DLD1 (cell line): Measurements from ENCODE around the gene ASZ1.

Experiments used
- in situ Hi-C: cut with HindIII; loops from 2 replicates; pipeline ENCODE4 v1.10.0; 2017; ENCODE audit warnings: low sequenced_read_pairs

ASZ1 gene

DNA sequence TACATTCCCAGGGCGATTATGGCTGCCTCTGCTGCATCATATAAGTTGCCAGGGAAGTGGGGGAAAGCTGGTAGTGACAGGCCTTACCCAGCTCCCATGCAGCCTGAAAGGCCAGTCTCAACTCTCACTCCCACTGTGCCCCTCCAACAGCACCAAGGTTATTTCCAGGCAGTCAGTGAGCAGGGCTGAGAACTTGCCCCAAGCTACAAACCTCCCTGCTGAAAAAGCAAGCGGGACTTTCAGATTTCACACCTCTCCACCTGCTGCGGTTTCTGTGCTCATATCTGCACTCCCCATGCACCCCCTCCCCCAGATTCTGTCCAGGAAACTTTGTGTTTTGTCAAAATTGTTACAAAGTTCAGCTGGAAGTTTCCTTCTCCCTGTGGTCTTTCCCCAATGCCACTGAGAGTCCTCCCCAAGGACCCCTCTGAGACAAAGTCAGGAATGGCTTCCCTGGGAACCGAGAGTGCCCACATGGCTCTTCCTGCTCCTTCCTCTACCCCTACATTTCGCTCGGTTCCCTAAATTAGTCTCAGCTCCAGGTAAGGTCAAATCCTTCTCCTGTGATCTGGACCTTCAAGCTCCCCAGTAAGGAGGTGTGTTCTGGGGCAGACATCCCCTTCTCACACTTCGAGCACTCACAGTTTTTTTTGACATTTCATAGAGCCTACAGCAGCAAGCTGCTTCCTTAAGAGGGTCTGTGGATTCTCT lies 79.2 kb downstream of the ASZ1 start:
- in situ Hi-C loops: no loop called here

- in situ Hi-C loops: no loop called here
Measured at GRCh38 chr7:117347480-117347879, 79.8 kb downstream of the ASZ1 start.

GRCh38 chr7:117346161-117346560 lies 81.1 kb downstream of the ASZ1 start:
- in situ Hi-C loops: no loop called here

GRCh38 chr7:117338020-117338419 lies 89.3 kb downstream of the ASZ1 start:
- in situ Hi-C loops: no loop called here

DNA sequence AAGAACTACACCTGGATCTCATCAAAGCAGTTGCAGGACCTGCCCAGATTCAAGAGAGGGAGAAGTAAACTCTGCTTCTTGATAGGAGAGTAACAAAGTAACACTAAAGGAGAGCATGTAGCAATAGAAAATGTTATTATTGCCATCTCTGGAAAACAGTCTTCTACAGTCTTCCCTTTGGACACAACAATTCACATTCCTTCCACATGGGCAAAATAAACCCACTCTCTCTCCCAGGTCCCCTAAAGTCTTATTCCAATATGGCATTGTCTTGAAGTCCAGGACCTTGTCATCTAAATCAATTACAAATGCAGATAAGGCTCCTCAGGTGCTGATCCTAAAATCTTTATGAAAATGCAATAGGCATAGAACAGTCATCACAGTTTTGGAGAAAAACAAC lies 94.1 kb downstream of the ASZ1 start:
- in situ Hi-C loops: no loop called here

- in situ Hi-C loops: no loop called here
Measured at GRCh38 chr7:117332031-117332430, 95.3 kb downstream of the ASZ1 start.

DNA sequence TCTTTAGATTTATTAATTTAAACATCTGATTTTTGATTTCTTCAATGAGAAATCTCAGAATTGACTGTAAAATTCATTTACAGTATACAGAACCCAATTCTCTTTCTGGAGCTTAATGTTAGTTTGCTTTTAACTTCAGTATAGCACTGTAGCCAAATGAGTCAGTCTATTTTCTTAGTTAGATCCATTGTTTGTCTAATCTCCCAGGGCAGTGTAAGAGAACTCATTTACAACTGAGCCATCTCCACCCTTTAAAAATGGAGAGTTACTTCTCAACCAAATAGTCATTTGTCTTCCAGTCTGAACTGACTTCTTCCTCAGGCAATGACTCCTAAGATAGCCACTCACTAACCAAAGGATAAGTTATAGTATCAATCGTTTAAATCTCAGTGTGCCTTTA lies 101.5 kb downstream of the ASZ1 start:
- in situ Hi-C loops: no loop called here

DNA sequence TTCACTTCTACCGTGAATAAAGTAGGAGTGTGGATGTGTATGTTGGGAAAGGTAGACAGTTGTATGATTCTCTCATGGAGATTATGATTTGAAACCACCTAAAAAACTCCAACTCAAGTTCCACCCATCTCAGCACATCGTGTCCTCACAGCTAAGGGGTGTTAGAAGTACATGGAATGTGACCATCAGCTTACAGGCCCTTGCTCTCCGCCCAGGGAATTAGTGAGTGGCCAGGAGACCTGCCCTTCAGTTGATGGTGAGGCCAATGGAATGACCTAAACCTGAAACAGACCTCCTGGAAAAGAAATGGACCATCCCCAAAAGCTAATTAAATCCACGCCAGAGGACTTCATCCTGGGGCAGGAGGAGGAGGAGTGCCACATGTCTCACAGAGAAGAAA lies 102.3 kb downstream of the ASZ1 start:
- in situ Hi-C loops: no loop called here

GRCh38 chr7:117323851-117324711 lies 103.2 kb downstream of the ASZ1 start:
- in situ Hi-C loops: no loop called here

DNA sequence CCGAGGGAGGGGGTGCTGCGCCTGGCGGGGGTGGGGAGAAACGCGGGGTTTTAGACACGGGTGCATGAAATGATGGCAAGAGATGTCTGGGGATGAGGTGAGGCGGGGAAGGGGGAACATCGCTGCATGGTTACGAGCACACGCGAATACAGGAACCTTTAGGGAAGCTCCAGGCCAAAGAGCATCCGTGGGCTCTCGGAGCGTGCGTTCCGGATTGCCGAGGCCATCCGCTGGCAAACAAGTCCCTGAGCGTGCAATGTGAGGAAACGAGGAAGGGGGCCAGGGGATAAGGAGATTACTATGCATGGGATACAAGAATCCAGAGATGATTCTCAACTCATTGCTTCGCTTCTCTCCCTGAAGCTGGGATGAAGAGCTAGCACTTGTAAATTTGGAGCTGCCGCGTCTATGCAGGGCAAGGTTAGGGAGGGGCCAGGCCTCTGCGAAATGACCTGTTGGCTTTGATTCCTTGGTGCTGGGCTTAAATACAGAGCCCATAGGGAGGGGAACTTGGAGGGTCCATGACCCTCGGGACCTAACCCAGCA lies 103.9 kb downstream of the ASZ1 start:
- in situ Hi-C loops: no loop called here

GRCh38 chr7:117322741-117323304 lies 104.5 kb downstream of the ASZ1 start, which contains the start of gene WNT2:
TSS of gene WNT2 (minus strand) at chr7:117323058. CDS start at chr7:117322989, 69 bp downstream.
- in situ Hi-C loops: no loop called here

GRCh38 chr7:117320523-117320922 lies 106.8 kb downstream of the ASZ1 start:
- in situ Hi-C loops: no loop called here

GRCh38 chr7:117319181-117319580 lies 108.1 kb downstream of the ASZ1 start:
- in situ Hi-C loops: no loop called here

GRCh38 chr7:117313582-117313981 lies 113.7 kb downstream of the ASZ1 start:
- in situ Hi-C loops: no loop called here
